Testis (tissue), 3 donors: ENCODE measurements around the gene ITGA6. TPM values are rescaled to one million over a fixed set of nuclear protein-coding genes. Genes with fewer than 3 reads are reported as not detected.

Experiments
- DNase-seq: peaks from one replicate; pipeline ENCODE4 v3.0.0-alpha.2; 2019
- H3K27ac ChIP-seq, 2 donors: fragments of 200-600 bp; sonication (generic); one replicate each; pipeline ENCODE4 v1.5.1; 2019
- H3K27me3 ChIP-seq: fragments of 200-600 bp; sonication (generic); one replicate; pipeline ENCODE4 v1.5.1; 2019
- H3K36me3 ChIP-seq: fragments of 200-600 bp; sonication (generic); one replicate; pipeline ENCODE4 v1.5.1; 2017; ENCODE audit warnings: low read depth; ENCODE audit errors: missing control alignments
- H3K4me1 ChIP-seq: fragments of 200-600 bp; sonication (generic); one replicate; pipeline ENCODE4 v1.5.1; 2019
- H3K4me3 ChIP-seq, 2 donors: fragments of 200-600 bp; sonication (generic); one replicate each; pipeline ENCODE4 v1.5.1; 2017 to 2019
- H3K9me3 ChIP-seq: fragments of 200-600 bp; sonication (generic); one replicate; pipeline ENCODE4 v1.5.1; 2017
- CTCF ChIP-seq, 3 experiments: fragments of 450-650 bp in 2 of 3; fragments of 200-600 bp in 1 of 3; sonication (generic) in 1 of 3; IDR thresholded peaks; one replicate each; pipeline ENCODE4 v1.5.1; 2016 to 2019; ENCODE audit warnings: antibody characterized with exemption in 3 of 3, mild to moderate bottlenecking in 2 of 3, moderate library complexity in 1 of 3
- POLR2A ChIP-seq: fragments of 450-650 bp; IDR thresholded peaks from one replicate; pipeline ENCODE4 v1.6.1; 2017; ENCODE audit warnings: antibody characterized with exemption, mild to moderate bottlenecking, moderate library complexity
- WGBS, 2 donors: methylation state at CpG; one replicate each; pipeline ENCODE4 v1.1.5; 2018; 5-methylcytosine and 5-hydroxymethylcytosine counted together
- intact Hi-C: fragments of 100-400 bp; cut with DNase I; formaldehyde crosslinking; loops from one replicate; pipeline ENCODE4 v1.15.1; 2023; ENCODE audit warnings: low total_unique reads
- polyA plus RNA-seq: library from polyadenylated mRNA; stranded (reverse); fragments of 350-450 nt; fragmentation: Illumina TruSeq; extraction: RNeasy Lipid Tissue Mini Kit (QIAGEN cat#74804); gene quantifications from one replicate; pipeline ENCODE4 v1.2.3, GENCODE V29; 2014; ENCODE audit warnings: low read depth, low replicate concordance; ENCODE audit not compliant: insufficient read depth
- total RNA-seq, 2 donors: library from RNA; depleted of rRNA; stranded (reverse); fragments of >200 nt; gene quantifications; one replicate each; pipeline ENCODE4 v1.2.3, GENCODE V29; 2016

The ITGA6 gene
- total and polyA plus RNA-seq, 3 donors from 2014 or later = 57.5 to 232 (median 166) TPM

DNA sequence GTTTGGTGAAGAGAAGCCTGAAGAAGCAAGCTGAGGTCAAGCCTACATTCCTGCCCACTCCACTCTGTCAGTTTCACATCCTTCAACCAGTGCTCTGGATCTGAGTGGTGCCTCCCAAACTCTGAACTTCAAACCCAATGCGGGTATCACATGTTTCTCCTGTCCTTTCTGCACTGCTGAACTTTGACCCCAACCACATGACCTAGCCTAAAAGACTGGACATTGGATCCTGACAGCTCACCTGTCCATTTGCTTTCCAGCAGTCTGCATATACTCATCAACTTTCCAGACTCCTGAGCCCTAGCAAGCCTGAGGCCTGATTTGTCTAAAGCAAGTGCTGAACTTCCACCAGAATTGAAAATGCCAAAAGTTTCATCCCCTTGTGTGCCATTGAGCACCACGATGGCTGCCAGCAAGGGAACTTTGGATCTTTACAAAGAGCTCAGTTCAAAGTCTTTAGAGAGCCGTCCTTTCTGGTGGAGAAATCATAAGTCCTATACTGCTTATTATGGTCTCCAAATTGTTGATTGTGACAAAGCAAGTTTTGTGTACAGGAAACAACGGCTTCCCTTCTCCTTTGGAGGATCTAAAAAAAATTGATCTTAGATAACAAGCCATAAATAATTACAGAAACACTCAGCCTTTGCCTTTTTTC is 37.6 kb upstream of the ITGA6 start:
- no peaks in the 10 kb centered on the region for H3K36me3 ChIP-seq
- intact Hi-C loops = no loop called here
- H3K4me1 ChIP-seq = peaks cover 18% of the 10 kb centered on the region
- 64 to 76% methylated on average over 4 of the region's 4 CpGs for whole genome bisulfite sequencing, 2 donors
- H3K27me3 ChIP-seq = no peaks in the 10 kb centered on the region
- H3K9me3 ChIP-seq = no peaks in the 10 kb centered on the region
- no peak for TF ChIP-seq POLR2A
- no peak for TF ChIP-seq CTCF (IDR thresholded peaks at IDR 0.05)
- no peak overlapping the region for H3K4me3 ChIP-seq
- peak overlapping the region in 1 of 2 donors; percentile 34 for H3K27ac ChIP-seq
- DNase-seq = no peak

DNA sequence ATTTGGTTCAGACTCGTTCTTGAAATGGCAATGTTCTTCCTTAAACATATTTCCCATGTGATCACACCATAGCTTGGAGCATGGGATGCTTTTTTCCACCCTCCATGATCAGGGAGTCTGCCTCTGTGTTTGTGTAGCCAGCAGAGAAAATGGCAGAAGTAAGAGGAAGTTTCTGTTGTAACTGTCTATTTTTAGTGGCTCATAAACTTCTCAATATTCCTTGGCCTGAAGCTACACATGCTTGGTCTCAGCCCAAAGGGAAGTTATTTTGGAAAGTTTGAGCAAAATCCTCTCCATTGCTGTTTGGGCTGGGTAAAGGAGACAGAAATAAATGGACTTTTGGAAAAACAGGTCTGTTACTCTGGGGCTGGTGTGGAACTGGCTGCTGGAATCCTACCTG is 33.4 kb upstream of the ITGA6 start:
- H3K4me3 ChIP-seq = no peak overlapping the region
- WGBS, 2 donors = 70 to 89% methylated on average over 1 of the region's 1 CpG
- intact Hi-C loops = no loop called here
- H3K9me3 ChIP-seq = no peaks in the 10 kb centered on the region
- H3K27me3 ChIP-seq = no peaks in the 10 kb centered on the region
- H3K36me3 ChIP-seq = no peaks in the 10 kb centered on the region
- peak overlapping the region; percentile 53 to 65 for H3K27ac ChIP-seq
- DNase-seq = no peak
- TF ChIP-seq POLR2A (no peak), CTCF (IDR thresholded peaks at IDR 0.05) (no peak)
- H3K4me1 ChIP-seq = peaks cover 32% of the 10 kb centered on the region

DNA sequence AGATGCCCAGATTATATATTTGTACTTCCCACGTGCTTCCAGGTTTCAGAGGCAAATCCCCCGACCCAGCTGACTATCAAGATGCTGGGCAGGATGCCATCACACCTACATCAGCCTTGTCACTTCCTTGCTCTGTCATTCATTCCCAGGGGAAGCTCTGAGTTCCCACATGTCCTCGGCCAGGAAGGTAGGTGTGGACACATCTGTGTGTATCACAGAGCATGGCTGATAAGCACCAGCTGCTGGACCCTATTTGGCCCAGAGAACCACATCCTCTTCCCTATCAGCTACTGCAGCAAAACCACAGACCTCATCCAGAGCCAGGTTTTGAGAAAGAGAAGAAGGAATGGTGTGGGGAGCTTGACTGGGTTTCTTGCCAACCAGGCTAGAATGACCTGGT is 31.9 kb upstream of the ITGA6 start:
- 48 to 69% methylated on average over 3 of the region's 3 CpGs for WGBS, 2 donors

GRCh38 chr2:172397148-172397834 is 30.1 kb upstream of the ITGA6 start:
- H3K4me1 ChIP-seq = peaks cover 26% of the 10 kb centered on the region
- H3K36me3 ChIP-seq = no peaks in the 10 kb centered on the region
- peak; percentile 45 for DNase-seq
- intact Hi-C loops = no loop called here
- H3K9me3 ChIP-seq = no peaks in the 10 kb centered on the region
- H3K4me3 ChIP-seq = no peak overlapping the region
- H3K27me3 ChIP-seq = no peaks in the 10 kb centered on the region
- TF ChIP-seq CTCF (IDR thresholded peaks at IDR 0.05) (no peak), POLR2A (no peak)
- WGBS, 2 donors = 44 to 54% methylated on average over 6 of the region's 6 CpGs
- H3K27ac ChIP-seq = no peak overlapping the region

More for the DNA sequence above, 31.9 kb upstream of the ITGA6 start:
- no peaks in the 10 kb centered on the region for H3K36me3 ChIP-seq
- intact Hi-C loops = no loop called here
- H3K4me3 ChIP-seq = no peak overlapping the region
- H3K27me3 ChIP-seq = no peaks in the 10 kb centered on the region
- no peak for DNase-seq
- H3K9me3 ChIP-seq = no peaks in the 10 kb centered on the region
- H3K4me1 ChIP-seq = peaks cover 26% of the 10 kb centered on the region
- no peak overlapping the region for H3K27ac ChIP-seq
- no peak for TF ChIP-seq CTCF (IDR thresholded peaks at IDR 0.05)
- TF ChIP-seq POLR2A = no peak
